Left ventricle myocardium inferior (tissue), 1 donor: ENCODE data around the gene NSDHL. TPM values are rescaled to one million over a fixed set of nuclear protein-coding genes. Genes with fewer than 3 reads are reported as not detected.
"Not testable (repeated sequence)": the region's sequence is repeated elsewhere in the genome, so short reads cannot be mapped to it uniquely, and the experiment has no call there.

Experiments used
- DNase-seq: peaks from one replicate; pipeline ENCODE4 v3.0.0-alpha.2; 2020
- H3K27ac ChIP-seq: fragments of 200-600 bp; replicated peaks from 2 replicates; pipeline ENCODE4 v1.8.0; 2021
- H3K27me3 ChIP-seq: fragments of 200-600 bp; 2 replicates; pipeline ENCODE4 v1.8.0; 2021; ENCODE audit warnings: low read depth
- H3K36me3 ChIP-seq: fragments of 200-600 bp; 2 replicates; pipeline ENCODE4 v1.8.0; 2021
- H3K4me1 ChIP-seq: fragments of 200-600 bp; 2 replicates; pipeline ENCODE4 v1.8.0; 2021
- H3K4me3 ChIP-seq: fragments of 200-600 bp; 2 replicates; pipeline ENCODE4 v1.8.0; 2021; ENCODE audit warnings: mild to moderate bottlenecking, moderate library complexity
- H3K9me3 ChIP-seq: fragments of 200-600 bp; replicated peaks from 2 replicates; pipeline ENCODE4 v1.8.0; 2021
- CTCF ChIP-seq: fragments of 200-600 bp; IDR thresholded peaks from 2 replicates; pipeline ENCODE4 v1.8.0; 2021; ENCODE audit warnings: antibody characterized with exemption, mild to moderate bottlenecking, borderline replicate concordance
- intact Hi-C: fragments of 100-400 bp; cut with micrococcal nuclease; formaldehyde crosslinking; loops from one replicate; pipeline ENCODE4 v1.11.0; 2022
- total RNA-seq: library from RNA; stranded (reverse); fragmentation: NEBNext Ultra II Directional; extraction: Animal tissue kit (Norgen Biotek cat#: 25700); gene quantifications from one replicate; pipeline ENCODE4 v1.2.1, GENCODE V29; 2021
- donor health status: DM: no; HTN: yes; CAD: no; lungs with severe emphysema.

The NSDHL gene
- total RNA-seq, 1 donor from 2014 or later: 11.4 TPM

- Histone ChIP-seq H3K36me3 (no peaks in the 10 kb centered on the region), H3K27me3 (no peaks in the 10 kb centered on the region), H3K9me3 (no peaks in the 10 kb centered on the region), H3K4me1 (peaks cover 9% of the 10 kb centered on the region), H3K4me3 (no peak overlapping the region), H3K27ac (no peak overlapping the region)
- no peak for TF ChIP-seq CTCF
- DNase-seq: no peak
- intact Hi-C loops: no loop called here
These were observed 77.6 kb downstream of the NSDHL start for GRCh38 chrX:152908486-152908885.

- H3K9me3 ChIP-seq, H3K27me3 ChIP-seq, DNase-seq, H3K27ac ChIP-seq, H3K4me3 ChIP-seq, H3K4me1 ChIP-seq, intact Hi-C loops, H3K36me3 ChIP-seq: not testable (repeated sequence)
These were observed 79.2 kb downstream of the NSDHL start for GRCh38 chrX:152910018-152910417.

GRCh38 chrX:152912106-152912505 is 81.2 kb downstream of the NSDHL start:
- TF ChIP-seq CTCF: peak; percentile 15
- Histone ChIP-seq H3K27me3 (no peaks in the 10 kb centered on the region), H3K4me3 (no peak overlapping the region), H3K27ac (no peak overlapping the region), H3K36me3 (no peaks in the 10 kb centered on the region), H3K4me1 (no peaks in the 10 kb centered on the region), H3K9me3 (no peaks in the 10 kb centered on the region)
- no peak for DNase-seq
- intact Hi-C loops: no loop called here

- no peak for TF ChIP-seq CTCF
- no peak for DNase-seq
- no peaks in the 10 kb centered on the region for H3K36me3 ChIP-seq
- H3K27ac ChIP-seq: no peak overlapping the region
- intact Hi-C loops: no loop called here
- H3K27me3 ChIP-seq: no peaks in the 10 kb centered on the region
- H3K4me1 ChIP-seq: no peaks in the 10 kb centered on the region
- no peak overlapping the region for H3K4me3 ChIP-seq
- no peaks in the 10 kb centered on the region for H3K9me3 ChIP-seq
These were observed 81.8 kb downstream of the NSDHL start for GRCh38 chrX:152912641-152913040.

- no peaks in the 10 kb centered on the region for H3K4me1 ChIP-seq
- no peak overlapping the region for H3K4me3 ChIP-seq
- H3K27ac ChIP-seq: no peak overlapping the region
- no peaks in the 10 kb centered on the region for H3K9me3 ChIP-seq
- TF ChIP-seq CTCF: no peak
- no peaks in the 10 kb centered on the region for H3K27me3 ChIP-seq
- intact Hi-C loops: no loop called here
- no peak for DNase-seq
- no peaks in the 10 kb centered on the region for H3K36me3 ChIP-seq
These were observed 82.5 kb downstream of the NSDHL start for GRCh38 chrX:152913346-152913745.

GRCh38 chrX:152913910-152914309 is 83.0 kb downstream of the NSDHL start:
- Histone ChIP-seq H3K4me1 (no peaks in the 10 kb centered on the region), H3K4me3 (no peak overlapping the region), H3K27ac (no peak overlapping the region), H3K27me3 (no peaks in the 10 kb centered on the region), H3K9me3 (no peaks in the 10 kb centered on the region), H3K36me3 (no peaks in the 10 kb centered on the region)
- no peak for DNase-seq
- TF ChIP-seq CTCF: no peak
- intact Hi-C loops: no loop called here
